ENCODE measurements around the gene MTCL3.

DNA sequence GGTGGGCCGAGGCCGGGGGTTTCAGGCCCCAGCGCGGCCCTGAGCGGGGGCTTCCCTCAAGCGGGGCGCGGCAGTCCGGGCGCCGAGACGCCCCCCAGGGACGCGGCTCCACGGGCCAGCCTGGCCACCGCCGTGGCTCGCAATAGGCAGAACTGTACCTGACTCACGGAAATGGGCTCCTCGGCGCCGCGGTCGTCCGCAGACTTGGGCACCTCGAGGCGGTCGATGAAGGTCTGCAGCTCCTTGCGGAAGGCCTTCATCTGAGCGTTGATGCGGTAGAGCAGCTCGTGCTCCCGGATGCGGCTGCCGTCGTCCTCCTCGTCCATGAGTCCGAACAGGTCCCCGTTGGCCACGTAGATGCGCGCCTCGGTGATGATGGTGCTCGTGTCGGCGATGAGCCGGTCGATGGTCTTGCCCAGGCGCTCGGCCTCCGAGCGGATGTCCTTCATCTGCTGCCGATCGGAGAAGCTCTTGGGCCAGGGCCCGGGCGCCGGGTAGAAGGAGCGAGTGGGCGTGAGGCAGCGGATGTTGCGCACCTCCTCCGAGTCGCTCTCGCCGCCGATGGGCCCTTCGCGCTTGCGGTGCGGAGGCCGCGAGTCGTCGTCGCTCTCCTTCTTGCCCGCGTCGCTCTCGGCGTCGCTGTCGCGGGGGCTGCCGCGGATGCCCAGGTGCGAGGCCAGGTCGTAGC, 43.9 kb downstream of the MTCL3 start:
- TF ChIP-seq, protein P1, sequence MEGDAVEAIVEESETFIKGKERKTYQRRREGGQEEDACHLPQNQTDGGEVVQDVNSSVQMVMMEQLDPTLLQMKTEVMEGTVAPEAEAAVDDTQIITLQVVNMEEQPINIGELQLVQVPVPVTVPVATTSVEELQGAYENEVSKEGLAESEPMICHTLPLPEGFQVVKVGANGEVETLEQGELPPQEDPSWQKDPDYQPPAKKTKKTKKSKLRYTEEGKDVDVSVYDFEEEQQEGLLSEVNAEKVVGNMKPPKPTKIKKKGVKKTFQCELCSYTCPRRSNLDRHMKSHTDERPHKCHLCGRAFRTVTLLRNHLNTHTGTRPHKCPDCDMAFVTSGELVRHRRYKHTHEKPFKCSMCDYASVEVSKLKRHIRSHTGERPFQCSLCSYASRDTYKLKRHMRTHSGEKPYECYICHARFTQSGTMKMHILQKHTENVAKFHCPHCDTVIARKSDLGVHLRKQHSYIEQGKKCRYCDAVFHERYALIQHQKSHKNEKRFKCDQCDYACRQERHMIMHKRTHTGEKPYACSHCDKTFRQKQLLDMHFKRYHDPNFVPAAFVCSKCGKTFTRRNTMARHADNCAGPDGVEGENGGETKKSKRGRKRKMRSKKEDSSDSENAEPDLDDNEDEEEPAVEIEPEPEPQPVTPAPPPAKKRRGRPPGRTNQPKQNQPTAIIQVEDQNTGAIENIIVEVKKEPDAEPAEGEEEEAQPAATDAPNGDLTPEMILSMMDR (IDR thresholded peaks at IDR 0.05; ENCODE audit: poor library complexity, severe bottlenecking), result no peak
- TF ChIP-seq TAF1 (IDR thresholded peaks at IDR 0.05; ENCODE audit: low read depth) (no peak), SMC3 (conservative IDR thresholded peaks at IDR 0.05; ENCODE audit: poor library complexity) (no peak), EZH2 (IDR thresholded peaks at IDR 0.05; ENCODE audit: borderline replicate concordance, insufficient read depth, low read length, poor library complexity, severe bottlenecking) (no peak)
- TF ChIP-seq, protein P2, sequence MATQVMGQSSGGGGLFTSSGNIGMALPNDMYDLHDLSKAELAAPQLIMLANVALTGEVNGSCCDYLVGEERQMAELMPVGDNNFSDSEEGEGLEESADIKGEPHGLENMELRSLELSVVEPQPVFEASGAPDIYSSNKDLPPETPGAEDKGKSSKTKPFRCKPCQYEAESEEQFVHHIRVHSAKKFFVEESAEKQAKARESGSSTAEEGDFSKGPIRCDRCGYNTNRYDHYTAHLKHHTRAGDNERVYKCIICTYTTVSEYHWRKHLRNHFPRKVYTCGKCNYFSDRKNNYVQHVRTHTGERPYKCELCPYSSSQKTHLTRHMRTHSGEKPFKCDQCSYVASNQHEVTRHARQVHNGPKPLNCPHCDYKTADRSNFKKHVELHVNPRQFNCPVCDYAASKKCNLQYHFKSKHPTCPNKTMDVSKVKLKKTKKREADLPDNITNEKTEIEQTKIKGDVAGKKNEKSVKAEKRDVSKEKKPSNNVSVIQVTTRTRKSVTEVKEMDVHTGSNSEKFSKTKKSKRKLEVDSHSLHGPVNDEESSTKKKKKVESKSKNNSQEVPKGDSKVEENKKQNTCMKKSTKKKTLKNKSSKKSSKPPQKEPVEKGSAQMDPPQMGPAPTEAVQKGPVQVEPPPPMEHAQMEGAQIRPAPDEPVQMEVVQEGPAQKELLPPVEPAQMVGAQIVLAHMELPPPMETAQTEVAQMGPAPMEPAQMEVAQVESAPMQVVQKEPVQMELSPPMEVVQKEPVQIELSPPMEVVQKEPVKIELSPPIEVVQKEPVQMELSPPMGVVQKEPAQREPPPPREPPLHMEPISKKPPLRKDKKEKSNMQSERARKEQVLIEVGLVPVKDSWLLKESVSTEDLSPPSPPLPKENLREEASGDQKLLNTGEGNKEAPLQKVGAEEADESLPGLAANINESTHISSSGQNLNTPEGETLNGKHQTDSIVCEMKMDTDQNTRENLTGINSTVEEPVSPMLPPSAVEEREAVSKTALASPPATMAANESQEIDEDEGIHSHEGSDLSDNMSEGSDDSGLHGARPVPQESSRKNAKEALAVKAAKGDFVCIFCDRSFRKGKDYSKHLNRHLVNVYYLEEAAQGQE (IDR thresholded peaks at IDR 0.05; ENCODE audit: borderline replicate concordance), result no peak
